ENCODE data around the gene PHAX.
"Not testable (repeated sequence)": the region's sequence is repeated elsewhere in the genome, so short reads cannot be mapped to it uniquely, and the experiment has no call there.

The PHAX gene

GRCh38 chr5:126603402-126603991 is 2.8 kb downstream of the PHAX start:
- DNase-seq (ENCODE audit: low read depth) = no peak

GRCh38 chr5:126605525-126605924 is 4.8 kb downstream of the PHAX start:
- DNase-seq (ENCODE audit: low read depth) = no peak

- no peak for DNase-seq (ENCODE audit: low read depth)
These were observed 9.4 kb downstream of the PHAX start for GRCh38 chr5:126610160-126610559.

GRCh38 chr5:126610616-126611015 is 9.9 kb downstream of the PHAX start:
- DNase-seq (ENCODE audit: low read depth) = no peak

- DNase-seq (ENCODE audit: low read depth) = no peak
These were observed 13.3 kb downstream of the PHAX start for GRCh38 chr5:126613941-126614592.

GRCh38 chr5:126615286-126615685 is 14.5 kb downstream of the PHAX start:
- DNase-seq (ENCODE audit: low read depth) = no peak

GRCh38 chr5:126617603-126618002 is 16.9 kb downstream of the PHAX start:
- not testable (repeated sequence) for DNase-seq (ENCODE audit: low read depth)

- no peak for DNase-seq (ENCODE audit: low read depth)
These were observed 19.0 kb downstream of the PHAX start for GRCh38 chr5:126619781-126620180.

GRCh38 chr5:126624534-126624933 is 23.8 kb downstream of the PHAX start:
- no peak for DNase-seq (ENCODE audit: low read depth)

- no peak for DNase-seq (ENCODE audit: low read depth)
These were observed 27.4 kb downstream of the PHAX start for GRCh38 chr5:126628102-126628501.

GRCh38 chr5:126631920-126632319 is 31.2 kb downstream of the PHAX start:
- no peak for DNase-seq (ENCODE audit: low read depth)

GRCh38 chr5:126633552-126633951 is 32.8 kb downstream of the PHAX start:
- no peak for DNase-seq (ENCODE audit: low read depth)

GRCh38 chr5:126635585-126635984 is 34.8 kb downstream of the PHAX start:
- DNase-seq (ENCODE audit: low read depth) = no peak

GRCh38 chr5:126636956-126637355 is 36.2 kb downstream of the PHAX start:
- DNase-seq (ENCODE audit: low read depth) = no peak

GRCh38 chr5:126640866-126641265 is 40.1 kb downstream of the PHAX start:
- DNase-seq (ENCODE audit: low read depth) = no peak

GRCh38 chr5:126641387-126641786 is 40.6 kb downstream of the PHAX start:
- no peak for DNase-seq (ENCODE audit: low read depth)

- no peak for DNase-seq (ENCODE audit: low read depth)
These were observed 44.4 kb downstream of the PHAX start for GRCh38 chr5:126645132-126645531.

GRCh38 chr5:126647071-126647470 is 46.3 kb downstream of the PHAX start:
- DNase-seq (ENCODE audit: low read depth) = no peak

GRCh38 chr5:126648471-126648870 is 47.7 kb downstream of the PHAX start:
- no peak for DNase-seq (ENCODE audit: low read depth)

- not testable (repeated sequence) for DNase-seq (ENCODE audit: low read depth)
These were observed 48.3 kb downstream of the PHAX start for GRCh38 chr5:126649057-126649456.

GRCh38 chr5:126649709-126650108 is 49.0 kb downstream of the PHAX start:
- not testable (repeated sequence) for DNase-seq (ENCODE audit: low read depth)

- DNase-seq (ENCODE audit: low read depth) = no peak
These were observed 49.7 kb downstream of the PHAX start for GRCh38 chr5:126650463-126650862.

GRCh38 chr5:126651013-126651577 is 50.3 kb downstream of the PHAX start:
- DNase-seq (ENCODE audit: low read depth) = no peak
